GM13976 (cell line): ENCODE measurements around the gene PDE2A.

Experiments
- DNase-seq: peaks from one replicate; pipeline ENCODE4 v3.0.0; 2012; ENCODE audit warnings: low spot score
- in situ Hi-C: fragments of 300-500 bp; cut with MboI; formaldehyde crosslinking; loops from one replicate; pipeline ENCODE4 v1.12.0; 2022; ENCODE audit warnings: low sequenced_read_pairs, mixed read lengths, inconsistent platforms; ENCODE audit not compliant: unreplicated experiment
- TF ChIP-seq, protein P1 (sequence below): IDR thresholded peaks from 2 replicates; pipeline ENCODE4 v1.5.1; 2012; ENCODE audit warnings: borderline replicate concordance, mild to moderate bottlenecking; ENCODE audit not compliant: insufficient read depth; ENCODE audit errors: extremely low read depth, missing control alignments, control extremely low read depth

PDE2A gene

DNA sequence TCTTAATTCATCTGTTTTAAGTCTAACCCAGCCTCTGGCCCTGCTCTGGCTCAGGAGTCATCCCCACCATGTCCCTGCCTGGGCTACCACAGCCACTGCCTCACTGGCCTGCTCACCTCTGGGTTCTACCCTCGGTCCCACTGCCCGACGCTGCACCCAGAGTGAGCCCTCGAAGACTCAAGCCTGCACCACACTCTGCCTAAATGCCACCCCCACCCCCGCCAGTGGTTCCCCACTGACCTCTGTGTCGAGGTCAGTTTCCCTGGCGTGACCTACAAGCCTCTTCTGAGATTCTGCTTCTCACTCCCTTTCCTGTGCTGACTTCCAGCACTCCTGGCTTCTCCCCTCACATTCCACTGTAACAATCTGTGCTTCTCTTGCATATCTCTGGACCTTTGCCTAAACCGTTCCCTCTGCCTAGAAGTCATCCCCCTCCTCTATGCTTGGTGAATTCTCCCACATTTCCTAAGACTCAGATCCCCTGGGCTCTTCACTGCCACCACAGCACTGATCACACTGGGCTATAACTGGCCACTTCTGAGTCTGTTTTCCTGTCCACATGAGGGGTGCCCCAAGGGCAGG is 12.5 kb upstream of the PDE2A start:
- DNase-seq = no peak
- TF ChIP-seq, protein P1, sequence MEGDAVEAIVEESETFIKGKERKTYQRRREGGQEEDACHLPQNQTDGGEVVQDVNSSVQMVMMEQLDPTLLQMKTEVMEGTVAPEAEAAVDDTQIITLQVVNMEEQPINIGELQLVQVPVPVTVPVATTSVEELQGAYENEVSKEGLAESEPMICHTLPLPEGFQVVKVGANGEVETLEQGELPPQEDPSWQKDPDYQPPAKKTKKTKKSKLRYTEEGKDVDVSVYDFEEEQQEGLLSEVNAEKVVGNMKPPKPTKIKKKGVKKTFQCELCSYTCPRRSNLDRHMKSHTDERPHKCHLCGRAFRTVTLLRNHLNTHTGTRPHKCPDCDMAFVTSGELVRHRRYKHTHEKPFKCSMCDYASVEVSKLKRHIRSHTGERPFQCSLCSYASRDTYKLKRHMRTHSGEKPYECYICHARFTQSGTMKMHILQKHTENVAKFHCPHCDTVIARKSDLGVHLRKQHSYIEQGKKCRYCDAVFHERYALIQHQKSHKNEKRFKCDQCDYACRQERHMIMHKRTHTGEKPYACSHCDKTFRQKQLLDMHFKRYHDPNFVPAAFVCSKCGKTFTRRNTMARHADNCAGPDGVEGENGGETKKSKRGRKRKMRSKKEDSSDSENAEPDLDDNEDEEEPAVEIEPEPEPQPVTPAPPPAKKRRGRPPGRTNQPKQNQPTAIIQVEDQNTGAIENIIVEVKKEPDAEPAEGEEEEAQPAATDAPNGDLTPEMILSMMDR = no peak
- in situ Hi-C loops = no loop called here

GRCh38 chr11:72685560-72686480 is 11.6 kb upstream of the PDE2A start:
- DNase-seq = no peak
- in situ Hi-C loops = no loop called here

DNA sequence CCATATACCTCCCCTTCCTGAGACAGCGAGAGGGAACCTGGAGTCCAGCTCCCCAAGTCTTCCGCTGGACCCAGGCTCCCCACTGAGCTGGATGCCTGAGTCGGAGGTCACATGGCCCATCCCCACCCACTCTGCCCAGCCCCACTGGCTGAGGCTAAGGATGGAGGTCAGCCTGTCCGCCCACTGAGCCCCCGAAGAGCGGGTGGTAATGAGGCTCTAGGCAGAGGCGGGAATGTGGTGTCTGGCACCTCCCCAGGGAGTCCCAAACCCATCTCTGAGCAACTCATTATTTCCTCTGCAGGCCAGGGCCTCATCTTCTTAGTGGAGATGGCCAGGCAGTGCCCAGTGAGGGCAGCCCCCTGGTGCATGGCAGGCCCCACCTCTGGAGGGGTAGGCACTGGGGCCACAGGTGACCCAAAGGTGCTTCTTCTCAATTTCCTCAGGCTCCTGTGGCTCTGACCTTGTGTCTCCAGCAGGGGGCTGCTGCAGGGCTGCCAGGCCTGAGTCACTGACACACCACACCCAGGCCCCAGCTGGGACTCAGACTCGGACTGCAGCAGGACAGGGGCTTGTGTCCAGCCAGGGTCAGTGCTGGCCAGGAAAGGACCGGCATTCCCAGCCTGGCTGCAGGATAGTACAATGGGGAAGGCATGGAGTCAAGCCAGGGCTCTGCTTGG is 10.2 kb upstream of the PDE2A start:
- in situ Hi-C loops = no loop called here
- DNase-seq = peak; percentile 85

More at GRCh38 chr11:72685560-72686480, 11.6 kb upstream of the PDE2A start:
- TF ChIP-seq, protein P1 = no peak

DNA sequence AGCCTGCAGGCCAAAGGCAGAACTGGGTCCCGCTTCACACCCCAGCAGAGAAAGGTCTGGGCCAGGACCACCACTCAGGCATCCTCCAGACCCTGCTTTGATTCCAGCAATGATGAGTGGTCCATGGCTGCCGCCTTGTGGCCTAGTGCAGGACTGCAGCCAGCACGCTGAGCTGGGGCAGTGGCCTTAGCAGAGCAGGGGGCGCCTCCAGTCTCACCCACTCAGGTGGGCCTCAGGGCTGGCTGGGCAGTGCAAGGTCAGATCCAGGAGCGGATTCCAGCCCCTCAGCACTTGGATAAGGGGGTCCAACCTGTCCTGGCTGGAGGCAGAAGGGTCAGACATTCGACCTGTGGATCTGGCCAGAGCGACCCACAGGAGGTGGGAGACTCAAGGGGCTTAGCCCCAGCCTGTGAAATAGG is 9.6 kb upstream of the PDE2A start:
- peak; percentile 89 for DNase-seq
- in situ Hi-C loops = no loop called here
- TF ChIP-seq, protein P1 = peak; percentile 96

More for the DNA sequence above, 10.2 kb upstream of the PDE2A start:
- TF ChIP-seq, protein P1 = peak; percentile 75

DNA sequence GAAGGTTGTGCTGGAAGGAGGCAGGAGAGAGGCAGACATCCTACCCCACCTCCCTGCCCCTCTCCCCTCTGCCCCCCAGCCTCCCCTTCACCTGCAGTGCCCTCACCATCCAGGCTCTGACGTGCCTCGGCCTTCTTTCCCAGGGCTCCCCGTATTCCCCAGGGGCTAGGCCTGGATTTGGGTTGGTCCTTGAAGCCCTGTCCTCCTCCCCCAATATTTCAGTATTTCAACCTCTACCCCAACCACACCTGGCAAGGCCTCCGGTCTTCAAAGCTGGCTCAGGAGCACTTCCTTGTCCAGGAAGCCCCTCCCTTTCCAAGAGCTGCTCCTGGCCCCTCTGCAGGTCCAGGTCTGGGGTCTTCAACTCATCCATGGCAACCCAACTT is 8.6 kb upstream of the PDE2A start:
- TF ChIP-seq, protein P1 = no peak
- in situ Hi-C loops = no loop called here
- DNase-seq = no peak

- DNase-seq = no peak
- in situ Hi-C loops = no loop called here
- TF ChIP-seq, protein P1 = no peak
These were observed 8.1 kb upstream of the PDE2A start for GRCh38 chr11:72682238-72682857.
